Loucy (cell line): ENCODE measurements around the gene TRAF3.

ENCODE experiments used
- CTCF ChIP-seq: fragments of 200-600 bp; sonication (generic); conservative IDR thresholded peaks from 2 replicates; pipeline ENCODE4 v1.5.1; 2014; ENCODE audit warnings: mild to moderate bottlenecking, antibody characterized with exemption, low read length
- EZH2phosphoT487 ChIP-seq: fragments of 200-600 bp; IDR thresholded peaks from 2 replicates; pipeline ENCODE4 v1.6.1; 2018; ENCODE audit warnings: antibody characterized with exemption, mild to moderate bottlenecking, moderate library complexity, borderline replicate concordance

- TF ChIP-seq CTCF, result no peak
- TF ChIP-seq EZH2phosphoT487, result no peak
These were observed 86.1 kb downstream of the TRAF3 start for GRCh38 chr14:102863381-102863780.
